ENCODE data around the gene TEX11. TPM values are rescaled to one million over a fixed set of nuclear protein-coding genes. Genes with fewer than 3 reads are reported as not detected.
"Not testable (repeated sequence)": the region's sequence is repeated elsewhere in the genome, so short reads cannot be mapped to it uniquely, and the experiment has no call there.

The TEX11 gene
- total RNA-seq, 1 experiment from 2014 or later = not detected

DNA sequence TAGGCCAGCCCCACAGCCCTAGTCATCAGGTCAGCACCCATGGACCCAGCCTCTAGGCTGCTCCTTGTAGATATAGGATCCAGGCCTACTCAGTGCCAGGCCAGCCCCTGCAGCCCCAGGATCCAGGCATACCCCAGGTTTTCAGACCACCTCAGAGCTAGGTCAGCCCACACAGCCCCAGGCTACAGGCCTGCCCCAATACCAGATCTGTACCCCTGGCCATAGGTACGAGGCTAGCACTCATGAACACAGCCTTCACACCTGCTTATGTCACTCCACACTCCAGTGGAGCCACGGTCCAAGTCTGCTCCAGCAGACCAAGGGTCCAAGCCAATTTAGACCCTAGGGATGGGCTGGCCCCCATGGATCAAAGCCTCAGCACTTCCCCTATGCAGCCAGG is 272.8 kb downstream of the TEX11 start:
- DNase-seq (ENCODE audit: low spot score) = no peak
- in situ Hi-C loops (cut with HindIII; ENCODE audit: low sequenced_read_pairs) = no loop called here

GRCh38 chrX:70635227-70635626 is 273.3 kb downstream of the TEX11 start:
- in situ Hi-C loops (cut with HindIII; ENCODE audit: low sequenced_read_pairs) = no loop called here
- DNase-seq (ENCODE audit: low spot score) = no peak

DNA sequence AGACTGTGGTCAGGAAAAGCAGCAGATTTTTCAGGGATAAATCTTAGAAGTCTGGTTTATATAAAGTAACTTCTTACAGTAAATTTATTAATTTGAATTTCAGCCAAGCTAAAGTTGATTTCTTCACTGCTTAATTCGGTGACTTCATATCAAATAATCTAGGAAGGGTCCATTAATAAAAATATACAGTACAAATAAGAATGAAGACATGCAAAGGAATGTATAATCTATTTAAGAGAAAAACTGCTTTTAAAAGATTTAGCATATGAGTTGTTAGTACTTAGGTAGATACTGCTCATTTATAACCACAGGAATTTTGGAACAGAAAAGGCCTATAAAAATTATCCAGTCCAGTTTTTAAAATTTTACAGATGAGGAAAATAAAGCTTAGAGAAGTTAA is 286.8 kb downstream of the TEX11 start:
- in situ Hi-C loops (cut with HindIII; ENCODE audit: low sequenced_read_pairs) = no loop called here
- DNase-seq (ENCODE audit: low spot score) = no peak

DNA sequence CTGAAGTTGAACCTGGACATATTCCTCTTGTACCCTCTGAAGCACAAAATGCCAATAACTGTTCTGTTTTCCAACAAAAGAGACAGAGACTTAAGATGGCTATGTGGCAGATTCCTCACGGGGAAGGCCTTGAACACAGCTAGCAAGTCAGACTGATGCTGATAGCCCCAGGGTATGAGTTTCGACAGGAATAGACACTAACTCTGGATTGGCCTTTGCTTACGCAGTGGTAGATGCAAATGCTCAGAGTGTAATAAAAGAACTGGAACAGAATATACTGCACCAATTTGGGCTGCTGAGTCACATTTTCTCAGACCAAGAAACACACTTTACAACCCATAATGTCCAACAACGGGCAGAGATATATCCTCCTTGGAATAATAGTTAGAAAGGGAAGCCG is 290.0 kb downstream of the TEX11 start:
- no peak for DNase-seq (ENCODE audit: low spot score)
- in situ Hi-C loops (cut with HindIII; ENCODE audit: low sequenced_read_pairs) = no loop called here

DNA sequence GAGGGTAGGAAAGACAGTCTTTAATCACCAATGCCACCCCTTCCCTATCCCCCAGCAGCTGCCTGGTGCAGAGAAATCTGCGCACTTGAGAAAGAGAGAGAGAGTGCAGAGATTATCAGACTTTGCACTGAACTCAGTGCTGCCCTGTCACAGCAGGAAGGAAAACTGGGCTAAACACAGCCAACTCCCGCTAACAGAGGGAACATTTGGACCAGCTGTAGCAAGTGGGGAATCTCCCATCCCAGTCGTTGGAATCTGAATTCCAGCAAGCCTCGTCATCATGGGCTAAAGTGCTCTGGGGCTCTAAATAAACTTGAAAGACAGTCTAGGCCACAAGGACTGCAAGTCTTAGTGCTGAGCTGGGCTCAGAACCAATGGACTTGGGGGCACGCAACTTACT is 295.2 kb downstream of the TEX11 start:
- no peak for DNase-seq (ENCODE audit: low spot score)
- in situ Hi-C loops (cut with HindIII; ENCODE audit: low sequenced_read_pairs) = no loop called here

DNA sequence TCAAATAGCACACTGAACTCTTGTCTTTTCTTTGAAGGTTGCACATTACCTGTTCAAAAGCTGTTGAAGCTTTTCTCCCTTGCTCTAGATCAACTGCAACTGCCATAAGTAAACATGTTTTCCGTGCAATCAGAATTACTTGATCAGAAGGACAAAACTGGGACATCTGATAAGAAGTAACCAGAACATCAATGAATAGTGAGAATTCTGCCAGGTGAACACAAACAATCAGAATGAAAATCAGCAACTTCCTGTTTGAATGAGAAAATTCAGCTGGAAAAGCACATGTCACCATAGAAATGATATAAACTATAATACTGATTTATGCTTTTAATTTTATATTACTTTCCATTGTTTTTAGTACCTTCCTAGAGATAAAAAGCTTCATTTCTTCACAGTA is 303.2 kb downstream of the TEX11 start:
- DNase-seq (ENCODE audit: low spot score) = no peak
- in situ Hi-C loops (cut with HindIII; ENCODE audit: low sequenced_read_pairs) = no loop called here

GRCh38 chrX:70592091-70592490 is 316.4 kb downstream of the TEX11 start:
- in situ Hi-C loops (cut with HindIII; ENCODE audit: low sequenced_read_pairs) = no loop called here
- no peak for DNase-seq (ENCODE audit: low spot score)

DNA sequence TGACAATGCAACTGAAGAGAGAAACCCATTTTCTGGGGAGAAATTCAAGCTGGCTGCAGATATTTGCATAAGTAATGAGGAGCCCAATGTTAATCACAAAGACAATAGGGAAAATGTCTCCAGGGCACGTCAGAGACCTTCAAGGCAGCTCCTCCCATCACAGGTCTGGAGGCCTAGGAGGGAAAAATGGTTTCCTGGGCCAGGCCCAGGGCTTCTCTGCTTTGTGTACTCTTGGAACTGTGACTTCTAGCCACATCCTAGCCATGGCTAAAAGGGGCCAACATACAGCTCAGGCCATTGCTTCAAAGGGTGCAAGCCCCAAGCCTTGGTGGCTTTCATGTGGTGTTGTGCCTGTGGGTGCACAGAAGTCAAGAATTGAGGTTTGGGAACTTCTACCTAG is 321.4 kb downstream of the TEX11 start:
- in situ Hi-C loops (cut with HindIII; ENCODE audit: low sequenced_read_pairs) = not testable (repeated sequence)

DNA sequence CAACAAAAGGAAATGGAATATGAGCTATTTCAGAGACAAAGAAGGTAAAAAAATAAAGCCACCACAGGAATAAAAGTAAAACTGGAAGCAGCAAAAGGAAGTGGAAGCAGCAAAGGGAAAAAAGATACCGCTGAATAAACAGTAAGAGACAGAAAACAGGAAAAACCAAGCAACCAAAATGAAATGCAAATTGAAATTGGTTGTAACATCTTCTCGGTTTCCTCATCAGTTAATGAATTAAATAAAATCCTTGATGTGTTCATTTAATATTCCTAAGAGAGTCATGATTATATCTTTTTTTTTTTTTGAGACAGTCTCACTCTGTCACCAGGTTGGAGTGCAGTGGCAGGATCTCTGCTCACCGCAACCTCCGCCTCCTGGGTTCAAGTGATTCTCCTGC is 331.1 kb downstream of the TEX11 start:
- in situ Hi-C loops (cut with HindIII; ENCODE audit: low sequenced_read_pairs) = no loop called here
- no peak for DNase-seq (ENCODE audit: low spot score)

More for the DNA sequence above, 321.4 kb downstream of the TEX11 start:
- not testable (repeated sequence) for DNase-seq (ENCODE audit: low spot score)

GRCh38 chrX:70569922-70570576 is 338.5 kb downstream of the TEX11 start:
- in situ Hi-C loops (cut with HindIII; ENCODE audit: low sequenced_read_pairs); DNase-seq (ENCODE audit: low spot score): not testable (repeated sequence)

DNA sequence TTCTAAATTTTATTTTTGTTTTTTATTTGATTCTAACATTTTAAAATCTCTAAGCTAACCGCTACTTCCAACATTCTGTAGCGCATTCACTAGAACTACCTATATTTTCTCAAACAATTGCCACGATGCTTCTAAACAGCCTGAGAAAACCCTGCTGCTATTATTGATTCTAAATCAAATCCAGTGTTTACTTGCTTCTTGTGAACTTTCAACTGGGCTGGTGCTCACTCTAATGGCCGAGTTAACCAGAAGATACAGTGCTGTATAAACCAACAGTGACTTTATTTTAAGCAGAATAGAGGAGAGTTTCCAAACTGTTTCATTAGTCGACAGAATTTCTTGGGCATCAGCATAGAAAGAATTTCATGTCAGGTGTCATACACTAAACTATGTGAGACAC is 353.6 kb downstream of the TEX11 start:
- in situ Hi-C loops (cut with HindIII; ENCODE audit: low sequenced_read_pairs) = no loop called here

DNA sequence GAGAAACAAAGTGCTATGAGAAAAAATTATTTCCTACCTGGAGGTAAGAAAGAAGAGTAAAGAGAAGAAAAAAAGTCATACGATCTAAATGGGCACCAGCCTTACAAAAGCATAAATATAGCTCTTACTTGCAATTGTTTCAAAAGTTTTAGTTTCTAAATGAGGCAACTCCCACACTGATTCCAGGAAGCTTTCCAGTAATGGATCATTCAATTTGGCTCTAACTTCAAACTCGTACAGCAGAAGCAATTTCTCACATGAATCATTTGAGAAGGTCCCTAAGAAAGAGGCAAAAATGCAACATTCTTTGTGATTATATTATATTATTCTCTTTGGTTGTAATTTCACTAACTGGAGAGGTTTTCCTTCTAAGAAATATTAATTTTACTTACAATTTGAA is 354.0 kb downstream of the TEX11 start:
- in situ Hi-C loops (cut with HindIII; ENCODE audit: low sequenced_read_pairs) = no loop called here
- no peak for DNase-seq (ENCODE audit: low spot score)

More for the DNA sequence above, 353.6 kb downstream of the TEX11 start:
- DNase-seq (ENCODE audit: low spot score) = no peak

- no peak for DNase-seq (ENCODE audit: low spot score)
- in situ Hi-C loops (cut with HindIII; ENCODE audit: low sequenced_read_pairs) = no loop called here
Observed at GRCh38 chrX:70554081-70554480, 354.4 kb downstream of the TEX11 start.

DNA sequence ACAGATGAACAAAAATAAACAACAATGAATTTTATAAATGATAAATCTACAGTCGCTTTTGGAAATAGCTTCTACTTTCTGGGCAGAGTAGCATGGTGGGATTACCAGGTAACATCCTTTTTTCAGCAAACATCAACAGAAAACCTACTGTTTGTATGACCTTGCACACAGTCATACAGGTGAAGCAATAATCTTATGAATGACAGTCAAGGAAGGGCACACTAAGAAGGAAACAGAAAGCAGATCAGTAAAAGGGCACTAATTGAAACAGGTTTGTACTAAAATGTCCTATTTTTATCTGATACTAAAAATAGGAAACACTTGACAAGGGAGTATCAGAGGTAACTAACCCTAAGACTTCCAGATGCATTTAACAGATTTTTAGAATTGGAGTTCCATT is 355.0 kb downstream of the TEX11 start:
- in situ Hi-C loops (cut with HindIII; ENCODE audit: low sequenced_read_pairs) = no loop called here
- no peak for DNase-seq (ENCODE audit: low spot score)

- in situ Hi-C loops (cut with HindIII; ENCODE audit: low sequenced_read_pairs) = no loop called here
- no peak for DNase-seq (ENCODE audit: low spot score)
Observed at GRCh38 chrX:70552130-70552704, 356.3 kb downstream of the TEX11 start.

GRCh38 chrX:70549429-70549828 is 359.1 kb downstream of the TEX11 start:
- DNase-seq (ENCODE audit: low spot score) = no peak
- in situ Hi-C loops (cut with HindIII; ENCODE audit: low sequenced_read_pairs) = no loop called here

DNA sequence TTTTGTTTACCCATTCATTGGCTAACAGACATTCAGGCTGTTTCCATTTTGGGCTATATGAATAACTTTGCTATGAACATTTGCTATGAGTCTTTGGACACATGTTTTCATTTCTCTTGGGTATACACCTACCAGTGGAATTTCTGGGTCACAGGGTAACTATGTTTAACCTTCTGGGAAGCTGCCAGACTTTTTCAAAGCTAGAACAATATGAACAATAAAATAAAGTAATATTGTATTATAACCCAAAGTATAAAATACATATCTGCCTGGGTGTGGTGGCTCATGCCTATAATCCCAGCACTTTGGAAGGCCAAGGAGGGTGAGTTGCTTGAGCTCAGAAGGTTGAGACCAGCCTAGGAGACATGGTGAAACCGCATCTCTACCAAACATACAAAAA is 373.3 kb downstream of the TEX11 start:
- DNase-seq (ENCODE audit: low spot score) = no peak
- in situ Hi-C loops (cut with HindIII; ENCODE audit: low sequenced_read_pairs) = no loop called here

DNA sequence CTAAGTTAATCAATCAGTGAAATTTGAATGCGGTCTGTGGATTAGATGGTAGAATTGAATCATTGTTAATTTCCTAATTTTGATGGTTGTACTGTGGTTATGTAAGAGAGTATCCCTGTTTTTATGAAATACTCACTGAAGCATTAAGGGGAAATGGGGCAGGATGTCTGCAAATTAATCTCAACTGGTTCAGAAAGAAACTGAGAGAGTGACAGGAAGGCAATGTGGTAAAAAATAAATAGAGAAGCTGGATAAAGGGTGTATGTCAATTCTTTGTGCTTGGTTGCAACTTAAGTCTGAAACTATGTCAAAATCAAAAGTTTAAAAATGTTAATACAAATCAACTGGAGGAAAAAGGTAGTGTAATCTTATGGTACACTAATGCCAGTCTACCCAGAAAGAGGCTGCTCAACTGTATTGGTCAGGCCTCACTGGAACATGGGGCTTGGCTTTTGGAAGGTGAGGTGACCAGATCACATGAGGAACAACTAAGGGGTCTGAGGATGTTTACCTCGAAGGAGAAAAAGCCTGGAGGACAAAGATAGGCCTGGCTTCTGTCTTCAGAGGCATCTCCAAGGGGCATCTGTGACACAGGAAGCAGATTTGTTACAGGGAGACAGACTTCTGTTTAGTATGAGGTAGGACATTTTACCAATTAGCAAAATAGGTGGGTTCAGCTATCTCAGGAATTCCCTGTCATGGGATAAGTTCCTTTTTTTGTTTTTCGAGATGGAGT is 380.7 kb downstream of the TEX11 start:
- no peak for DNase-seq (ENCODE audit: low spot score)
- in situ Hi-C loops (cut with HindIII; ENCODE audit: low sequenced_read_pairs) = no loop called here

GRCh38 chrX:70527053-70527452 is 381.5 kb downstream of the TEX11 start:
- in situ Hi-C loops (cut with HindIII; ENCODE audit: low sequenced_read_pairs) = no loop called here
- no peak for DNase-seq (ENCODE audit: low spot score)

DNA sequence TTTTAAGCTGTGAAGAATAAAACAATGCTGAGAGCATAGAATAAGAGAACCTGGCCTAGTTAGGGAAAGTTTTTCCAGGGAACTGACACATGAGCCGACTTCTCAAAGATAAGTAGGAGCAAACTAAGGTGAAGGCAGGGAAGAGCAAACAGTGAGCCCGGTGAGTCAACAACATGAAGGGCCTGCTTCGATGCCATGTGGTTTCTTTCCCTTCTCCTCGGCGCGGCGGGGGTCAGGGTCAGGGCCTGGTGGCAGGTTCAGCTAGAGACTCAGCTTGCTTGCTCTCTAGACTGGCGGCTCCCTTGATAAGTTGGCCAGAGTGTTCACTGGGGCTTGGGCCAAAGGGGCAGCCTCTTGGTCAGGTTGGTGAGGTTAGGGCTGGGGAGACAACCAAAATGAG is 382.8 kb downstream of the TEX11 start:
- DNase-seq (ENCODE audit: low spot score) = no peak
- in situ Hi-C loops (cut with HindIII; ENCODE audit: low sequenced_read_pairs) = no loop called here

GRCh38 chrX:70515692-70516091 is 392.8 kb downstream of the TEX11 start:
- DNase-seq (ENCODE audit: low spot score); in situ Hi-C loops (cut with HindIII; ENCODE audit: low sequenced_read_pairs): not testable (repeated sequence)
